ENCODE data around the gene XPO4. TPM values are rescaled to one million over a fixed set of nuclear protein-coding genes. Genes with fewer than 3 reads are reported as not detected.
"Not testable (repeated sequence)": the region's sequence is repeated elsewhere in the genome, so short reads cannot be mapped to it uniquely, and the experiment has no call there.

XPO4 gene
- total RNA-seq, 1 donor from 2014 or later, result 21.2 TPM

GRCh38 chr13:20760872-20761271 is 141.7 kb downstream of the XPO4 start:
- no peaks in the 10 kb centered on the region for H3K36me3 ChIP-seq (ENCODE audit: control insufficient read depth, insufficient read depth, low read length)
- no peaks in the 10 kb centered on the region for H3K27me3 ChIP-seq (ENCODE audit: control insufficient read depth, insufficient read depth, low read length)
- TF ChIP-seq CTCF (IDR thresholded peaks at IDR 0.05; ENCODE audit: insufficient read depth, low read length, poor library complexity, severe bottlenecking), result no peak
- H3K4me3 ChIP-seq (ENCODE audit: low read depth, low read length), result no peak overlapping the region
- DNase-seq (ENCODE audit: low read depth), result no peak

GRCh38 chr13:20754009-20754408 is 148.5 kb downstream of the XPO4 start:
- no peak overlapping the region for H3K4me3 ChIP-seq (ENCODE audit: low read depth, low read length)
- DNase-seq (ENCODE audit: low read depth), result no peak
- H3K36me3 ChIP-seq (ENCODE audit: control insufficient read depth, insufficient read depth, low read length), result no peaks in the 10 kb centered on the region
- no peak for TF ChIP-seq CTCF (IDR thresholded peaks at IDR 0.05; ENCODE audit: insufficient read depth, low read length, poor library complexity, severe bottlenecking)
- no peaks in the 10 kb centered on the region for H3K27me3 ChIP-seq (ENCODE audit: control insufficient read depth, insufficient read depth, low read length)

- no peak for TF ChIP-seq CTCF (IDR thresholded peaks at IDR 0.05; ENCODE audit: insufficient read depth, low read length, poor library complexity, severe bottlenecking)
Observed at GRCh38 chr13:20749377-20749776, 153.2 kb downstream of the XPO4 start.

GRCh38 chr13:20743830-20744404 is 158.6 kb downstream of the XPO4 start:
- not testable (repeated sequence) for H3K27me3 ChIP-seq (ENCODE audit: control insufficient read depth, insufficient read depth, low read length); H3K36me3 ChIP-seq (ENCODE audit: control insufficient read depth, insufficient read depth, low read length); DNase-seq (ENCODE audit: low read depth); H3K4me3 ChIP-seq (ENCODE audit: low read depth, low read length)

More at GRCh38 chr13:20749377-20749776, 153.2 kb downstream of the XPO4 start:
- Histone ChIP-seq H3K4me3 (ENCODE audit: low read depth, low read length) (no peak overlapping the region), H3K36me3 (ENCODE audit: control insufficient read depth, insufficient read depth, low read length) (no peaks in the 10 kb centered on the region), H3K27me3 (ENCODE audit: control insufficient read depth, insufficient read depth, low read length) (no peaks in the 10 kb centered on the region)
- DNase-seq (ENCODE audit: low read depth), result no peak

- no peak for DNase-seq (ENCODE audit: low read depth)
- no peak for TF ChIP-seq CTCF (IDR thresholded peaks at IDR 0.05; ENCODE audit: insufficient read depth, low read length, poor library complexity, severe bottlenecking)
- no peaks in the 10 kb centered on the region for H3K36me3 ChIP-seq (ENCODE audit: control insufficient read depth, insufficient read depth, low read length)
- H3K4me3 ChIP-seq (ENCODE audit: low read depth, low read length), result no peak overlapping the region
- no peaks in the 10 kb centered on the region for H3K27me3 ChIP-seq (ENCODE audit: control insufficient read depth, insufficient read depth, low read length)
Observed at GRCh38 chr13:20740021-20740420, 162.5 kb downstream of the XPO4 start.

GRCh38 chr13:20738616-20739015 is 163.9 kb downstream of the XPO4 start:
- H3K4me3 ChIP-seq (ENCODE audit: low read depth, low read length), result no peak overlapping the region
- no peaks in the 10 kb centered on the region for H3K27me3 ChIP-seq (ENCODE audit: control insufficient read depth, insufficient read depth, low read length)
- no peaks in the 10 kb centered on the region for H3K36me3 ChIP-seq (ENCODE audit: control insufficient read depth, insufficient read depth, low read length)
- no peak for TF ChIP-seq CTCF (IDR thresholded peaks at IDR 0.05; ENCODE audit: insufficient read depth, low read length, poor library complexity, severe bottlenecking)
- DNase-seq (ENCODE audit: low read depth), result no peak
